Melanocyte of skin (primary cell): ENCODE data around the gene SF3B3. TPM values are rescaled to one million over a fixed set of nuclear protein-coding genes. Genes with fewer than 3 reads are reported as not detected.

Experiments
- small RNA-seq, 2 donors: library from RNA; depleted of rRNA; stranded (forward); fragments of <200 nt; gene quantifications; one replicate each; pipeline ENCODE3, GENCODE V24; 2012
- total RNA-seq, 2 donors: library from RNA; depleted of rRNA; stranded (reverse); fragments of >200 nt; gene quantifications; 2 replicates each; pipeline ENCODE4 v1.2.3, GENCODE V29; 2012

SF3B3 gene
- total RNA-seq, result 100 to 1,000 TPM; 102 to 147 TPM

GRCh38 chr16:70523743-70524398 lies at the start of gene SF3B3:
Gene SF3B3 (plus strand): TSS chr16:70523816. CDS start chr16:70526657, 2,841 bp downstream.

DNA sequence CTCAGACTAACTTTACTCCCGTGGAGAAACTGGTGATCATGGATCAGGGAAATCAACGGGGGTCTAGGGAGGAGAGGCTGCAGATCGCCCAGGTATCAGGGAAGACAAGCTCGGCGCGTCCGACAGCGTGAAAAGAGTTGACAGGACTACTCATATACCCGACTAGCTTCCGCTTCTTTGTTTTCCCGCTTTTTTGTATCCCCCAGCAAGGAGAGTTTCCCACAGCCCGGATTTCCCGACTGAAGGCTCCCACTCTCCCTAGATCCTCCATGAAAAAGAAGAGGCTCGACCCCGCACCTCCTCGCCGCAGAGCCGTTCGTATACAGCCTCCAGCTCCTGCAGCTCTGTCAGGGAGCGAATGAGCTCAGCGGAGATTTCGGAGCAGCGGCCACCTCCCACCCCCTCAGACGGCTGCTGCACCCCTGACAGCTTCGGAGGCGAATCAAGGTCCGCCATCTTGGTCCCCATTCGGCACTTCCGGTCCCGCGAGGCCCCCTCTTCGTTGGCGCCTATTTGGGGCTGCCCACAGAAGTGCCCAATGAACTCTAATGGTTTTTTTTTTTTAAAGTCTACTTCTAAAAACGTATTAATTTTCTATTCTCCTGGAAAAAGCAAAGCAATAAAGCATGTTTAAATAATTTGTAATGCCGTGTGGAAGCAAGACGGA lies 407 bp upstream of the SF3B3 start, which contains the start of gene COG4:
Gene COG4, minus strand, starts transcription at position 479 of the 667 bp plus-strand sequence. Its CDS starts 11 bp downstream, at position 468.

Small RNA genes within 50 kb of the gene (small RNA-seq; reads per million reads assigned to genes)
- gene SNORD111 (0.43 to 4.5 reads per million in 2 donors), gene SNORD111B (213 to 228 reads per million in 2 donors)

Other genes with a start within 250 kb of the SF3B3 start
- gene AARS1, start 234.3 kb upstream of the SF3B3 start, total RNA-seq, result 100 to 1,000 TPM in 1 of 2 donors, 10 to 100 TPM in 1; 67.1 to 102 TPM
- gene DDX19B, start 224.6 kb upstream of the SF3B3 start, total RNA-seq, result 10 to 100 TPM; 23.7 to 30.0 TPM
- 10 to 100 TPM; 37.9 to 49.3 TPM for gene DDX19A, start 176.9 kb upstream of the SF3B3 start, total RNA-seq
- 10 to 100 TPM; 17.9 to 32.0 TPM for gene ST3GAL2, start 84.7 kb upstream of the SF3B3 start, total RNA-seq
- 10 to 100 TPM in 1 of 2 donors, 1 to 10 TPM in 1; 8.0 to 14.5 TPM for gene FCSK, start 69.2 kb upstream of the SF3B3 start, total RNA-seq
- gene COG4, start 262 bp upstream of the SF3B3 start, total RNA-seq, result 10 to 100 TPM; 53.6 to 60.6 TPM
- gene IL34, start 122.7 kb downstream of the SF3B3 start, total RNA-seq, result 1 to 10 TPM in 1 of 2 donors, not detected in 1; 3.8 TPM
- gene MTSS2, start 162.2 kb downstream of the SF3B3 start, total RNA-seq, result 10 to 100 TPM; 45.3 to 47.1 TPM